GM19193 (cell line): Measurements from ENCODE around the gene BCAS4.

Experiments used
- POLR2A ChIP-seq: IDR thresholded peaks from 4 replicates; pipeline ENCODE4 v1.6.1; 2011; ENCODE audit not compliant: insufficient read depth, insufficient read length; ENCODE audit errors: extremely low read depth

BCAS4 gene

GRCh38 chr20:50815162-50815989, 20.5 kb downstream of the BCAS4 start:
- TF ChIP-seq POLR2A: no peak

- no peak for TF ChIP-seq POLR2A
These were observed 22.9 kb downstream of the BCAS4 start for GRCh38 chr20:50817776-50818172.

GRCh38 chr20:50819349-50819748, 24.5 kb downstream of the BCAS4 start:
- TF ChIP-seq POLR2A: peak; percentile 17

GRCh38 chr20:50820515-50821256, 25.8 kb downstream of the BCAS4 start:
- TF ChIP-seq POLR2A: no peak

GRCh38 chr20:50821257-50821921, 26.5 kb downstream of the BCAS4 start:
- TF ChIP-seq POLR2A: no peak

- no peak for TF ChIP-seq POLR2A
These were observed 27.1 kb downstream of the BCAS4 start for GRCh38 chr20:50821994-50822393.

GRCh38 chr20:50823319-50823718, 28.5 kb downstream of the BCAS4 start:
- TF ChIP-seq POLR2A: no peak

GRCh38 chr20:50824137-50824536, 29.3 kb downstream of the BCAS4 start:
- no peak for TF ChIP-seq POLR2A

- no peak for TF ChIP-seq POLR2A
These were observed 31.3 kb downstream of the BCAS4 start for GRCh38 chr20:50826121-50826520.

- TF ChIP-seq POLR2A: no peak
These were observed 33.7 kb downstream of the BCAS4 start for GRCh38 chr20:50828363-50829136.

GRCh38 chr20:50831622-50832021, 36.8 kb downstream of the BCAS4 start:
- TF ChIP-seq POLR2A: no peak

GRCh38 chr20:50834599-50835005, 39.7 kb downstream of the BCAS4 start:
- no peak for TF ChIP-seq POLR2A

- no peak for TF ChIP-seq POLR2A
These were observed 42.9 kb downstream of the BCAS4 start for GRCh38 chr20:50837532-50838321.

- no peak for TF ChIP-seq POLR2A
These were observed 43.4 kb downstream of the BCAS4 start for GRCh38 chr20:50838322-50838625.

GRCh38 chr20:50838707-50839385, 44.0 kb downstream of the BCAS4 start:
- no peak for TF ChIP-seq POLR2A
